SK-N-SH (cell line): Measurements from ENCODE around the gene DNMT3A. TPM values are rescaled to one million over a fixed set of nuclear protein-coding genes. Genes with fewer than 3 reads are reported as not detected.

ENCODE experiments used
- CTCF ChIA-PET: fragments of 300-600, 350-600 bp; formaldehyde crosslinking; extraction: SDS; loops from one replicate; lab custom pipeline; 2021; lab: Yijun Ruan, JAX
- POLR2A ChIA-PET: fragments of 350-600 bp; sonication (Branson Sonifier 250); formaldehyde crosslinking; extraction: SDS; loops from one replicate; lab custom pipeline; 2020; ENCODE audit warnings: antibody characterized with exemption, inconsistent platforms; lab: Yijun Ruan, JAX
- DNase-seq: peaks from one replicate; pipeline ENCODE4 v3.0.0; 2012
- H2AFZ ChIP-seq: fragments of 200-600 bp; sonication (generic); 2 replicates; pipeline ENCODE4 v1.8.1; 2016; ENCODE audit warnings: antibody characterized with exemption, mild to moderate bottlenecking, low read depth
- H3F3A ChIP-seq: fragments of 200-600 bp; sonication (generic); replicated peaks from 2 replicates; pipeline ENCODE3; 2016; ENCODE audit warnings: antibody characterized with exemption, mild to moderate bottlenecking; ENCODE audit not compliant: insufficient read depth
- H3K27ac ChIP-seq, 2 experiments: fragments of 200-500 bp in 1 of 2; fragments of 200-600 bp in 1 of 2; sonication (Bioruptor generic) in 1 of 2; sonication (generic), shearing (Covaris generic) in 1 of 2; 2 replicates each; pipeline versions ENCODE4 v1.5.1 to v1.6.1; 2014 to 2016; ENCODE audit warnings: low read depth in 2 of 2, inconsistent platforms in 1 of 2, low read length in 1 of 2, mild to moderate bottlenecking in 1 of 2, mixed read lengths in 1 of 2
- H3K27me3 ChIP-seq: fragments of 200-600 bp; sonication (generic), shearing (Covaris generic); 2 replicates; pipeline ENCODE4 v1.6.1; 2016; ENCODE audit warnings: mixed run types; ENCODE audit not compliant: insufficient read depth
- H3K36me3 ChIP-seq, 2 experiments: fragments of 200-500 bp in 1 of 2; fragments of 200-600 bp in 1 of 2; sonication (Bioruptor generic) in 1 of 2; sonication (generic) in 1 of 2; replicated peaks in 1 of 2; 2 replicates each; pipeline versions ENCODE3 to v1.5.1; 2014 to 2016; ENCODE audit warnings: low read length in 1 of 2, mild to moderate bottlenecking in 1 of 2; ENCODE audit not compliant: insufficient read depth in 2 of 2, control insufficient read depth in 1 of 2
- H3K4me1 ChIP-seq, 2 experiments: fragments of 200-500 bp in 1 of 2; fragments of 200-600 bp in 1 of 2; sonication (Bioruptor generic) in 1 of 2; sonication (generic), shearing (Covaris generic) in 1 of 2; 2 replicates each; pipeline versions ENCODE4 v1.5.1 to v1.6.1; 2014 to 2016; ENCODE audit warnings: low read depth in 1 of 2, low read length in 1 of 2, mixed run types in 1 of 2; ENCODE audit not compliant: insufficient read depth in 2 of 2, control insufficient read depth in 1 of 2
- H3K4me2 ChIP-seq: fragments of 200-600 bp; sonication (generic), shearing (Covaris generic); 2 replicates; pipeline ENCODE4 v1.6.1; 2017; ENCODE audit warnings: mixed run types
- H3K4me3 ChIP-seq, 2 experiments: fragments of 200-500 bp in 1 of 2; fragments of 200-600 bp in 1 of 2; sonication (Bioruptor generic) in 1 of 2; sonication (generic), shearing (Covaris generic) in 1 of 2; 2 replicates each; pipeline versions ENCODE4 v1.5.1 to v1.8.1; 2014 to 2016; ENCODE audit warnings: low read depth in 2 of 2, inconsistent platforms in 1 of 2, low read length in 1 of 2, mild to moderate bottlenecking in 1 of 2, mixed read lengths in 1 of 2, moderate library complexity in 1 of 2
- H3K79me2 ChIP-seq: fragments of 200-600 bp; sonication (generic); 2 replicates; pipeline ENCODE4 v1.8.1; 2017; ENCODE audit warnings: mild to moderate bottlenecking; ENCODE audit not compliant: insufficient read depth
- H3K9ac ChIP-seq: fragments of 200-600 bp; sonication (generic); 2 replicates; pipeline ENCODE4 v1.6.1; 2017; ENCODE audit warnings: mixed run types
- H3K9me2 ChIP-seq: fragments of 200-600 bp; sonication (generic); 2 replicates; pipeline ENCODE4 v1.6.1; 2017; ENCODE audit warnings: mixed run types
- H3K9me3 ChIP-seq: fragments of 200-600 bp; sonication (generic); 2 replicates; pipeline ENCODE4 v1.6.1; 2017; ENCODE audit warnings: mixed run types, mild to moderate bottlenecking, moderate library complexity
- H4K20me1 ChIP-seq: fragments of 200-600 bp; sonication (generic); 2 replicates; pipeline ENCODE4 v1.6.1; 2017; ENCODE audit warnings: mild to moderate bottlenecking, mixed run types; ENCODE audit not compliant: insufficient read depth
- CTCF ChIP-seq: fragments of 200-600 bp; sonication (generic); IDR thresholded peaks from 2 replicates; pipeline ENCODE4 v1.6.1; 2017; ENCODE audit warnings: antibody characterized with exemption, mild to moderate bottlenecking, moderate library complexity
- GABPA ChIP-seq: IDR thresholded peaks from 2 replicates; pipeline ENCODE4 v1.4.0; 2012; ENCODE audit warnings: low read depth, mild to moderate bottlenecking
- MEF2A ChIP-seq: IDR thresholded peaks from 2 replicates; pipeline ENCODE4 v1.4.0; 2012; ENCODE audit warnings: low read depth, borderline replicate concordance
- NFIC ChIP-seq: IDR thresholded peaks from 2 replicates; pipeline ENCODE4 v1.4.0; 2012; ENCODE audit warnings: borderline replicate concordance
- NRF1 ChIP-seq: IDR thresholded peaks from 2 replicates; pipeline ENCODE4 v1.6.1; 2012; ENCODE audit warnings: low read depth, mild to moderate bottlenecking, low read length
- POLR2AphosphoS5 ChIP-seq: IDR thresholded peaks from 2 replicates; pipeline ENCODE4 v1.6.1; 2012; ENCODE audit warnings: low read depth, low read length
- RCOR1 ChIP-seq: fragments of 150-350 bp; IDR thresholded peaks from 2 replicates; pipeline ENCODE4 v1.6.1; 2017; ENCODE audit warnings: antibody characterized with exemption, low read length
- RFX5 ChIP-seq: IDR thresholded peaks from 2 replicates; pipeline ENCODE4 v1.6.1; 2012; ENCODE audit warnings: mild to moderate bottlenecking, improper control_type of control experiment, low read length
- SIN3A ChIP-seq: IDR thresholded peaks from 2 replicates; pipeline ENCODE4 v1.6.1; 2012; ENCODE audit warnings: low read depth, mild to moderate bottlenecking, low read length, moderate library complexity, borderline replicate concordance
- SMC3 ChIP-seq: IDR thresholded peaks from 2 replicates; pipeline ENCODE4 v1.6.1; 2012; ENCODE audit warnings: low read depth, low read length, improper control_type of control experiment
- TAF1 ChIP-seq: IDR thresholded peaks from 2 replicates; pipeline ENCODE4 v1.6.1; 2012; ENCODE audit warnings: low read depth, mild to moderate bottlenecking, low read length, moderate library complexity, borderline replicate concordance
- TEAD4 ChIP-seq: IDR thresholded peaks from 2 replicates; pipeline ENCODE4 v1.4.0; 2012; ENCODE audit warnings: mild to moderate bottlenecking, borderline replicate concordance; ENCODE audit not compliant: insufficient read depth
- ZBTB33 ChIP-seq: IDR thresholded peaks from 2 replicates; pipeline ENCODE4 v1.4.0; 2012; ENCODE audit warnings: low read depth, borderline replicate concordance
- WGBS: methylation state at CpG from one replicate; pipeline ENCODE4 v1.1.6; 2017; ENCODE audit warnings: low lambda C conversion rate; 5-methylcytosine and 5-hydroxymethylcytosine counted together
- polyA plus RNA-seq, 3 experiments: library from polyadenylated mRNA; depleted of rRNA; stranded (reverse); fragments of >200 nt; gene quantifications; 2 replicates each; pipeline ENCODE4 v1.2.3, GENCODE V29; 2012

The DNMT3A gene
- polyA plus RNA-seq, 1 of the 3 experiments (the other 2 are of a cell fraction) = 5.6 TPM

GRCh38 chr2:25286025-25286400, 55.7 kb downstream of the DNMT3A start:
- no peaks in the 10 kb centered on the region for H3K9me2 ChIP-seq
- H4K20me1 ChIP-seq = no peaks in the 10 kb centered on the region
- no peak overlapping the region for H2AFZ ChIP-seq

DNA sequence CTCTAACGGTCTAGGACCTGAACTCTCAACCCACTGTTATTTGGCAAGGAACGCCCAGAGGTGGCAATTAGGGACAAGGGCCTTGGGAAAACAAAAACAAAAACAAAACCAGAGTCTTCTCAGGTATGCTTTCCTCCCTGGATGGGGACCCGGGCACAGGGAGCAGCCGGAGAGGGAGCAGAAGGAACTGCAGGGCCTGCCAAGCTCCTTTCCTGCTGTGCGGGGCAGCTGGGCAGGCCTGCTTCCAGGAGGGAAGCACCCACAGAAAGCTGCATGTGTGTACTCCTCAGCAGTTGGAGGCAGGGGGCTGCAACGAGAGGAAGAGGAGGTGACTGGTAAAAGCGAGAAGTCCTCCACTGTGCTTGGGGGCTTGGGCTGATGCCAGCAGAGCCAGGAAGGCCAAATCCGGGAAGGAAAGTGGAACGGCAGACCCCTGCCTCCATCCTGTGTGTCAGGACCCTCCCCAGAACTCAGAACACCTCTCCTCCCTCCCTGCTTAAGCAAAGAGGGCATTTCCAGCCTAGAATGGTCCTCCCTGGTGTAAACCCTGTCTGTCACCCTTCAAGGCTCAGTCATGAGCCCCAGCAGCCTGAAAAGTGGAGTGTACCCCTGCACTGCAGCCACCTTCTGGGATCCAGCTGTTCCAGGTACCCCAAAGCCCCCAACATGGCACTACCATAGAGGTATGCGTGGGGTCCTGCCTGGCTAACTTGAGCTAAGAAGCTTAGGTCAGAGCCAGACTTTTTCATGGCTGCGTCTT, 56.3 kb downstream of the DNMT3A start:
- H3K9ac ChIP-seq = no peak overlapping the region
- H3K4me2 ChIP-seq = no peak overlapping the region
- no peaks in the 10 kb centered on the region for H3K9me2 ChIP-seq
- no peak overlapping the region for H3K4me3 ChIP-seq
- peak overlapping the region in 1 of 2 experiments; percentile 50; a peak in 1 of 4 replicates for H3K27ac ChIP-seq
- TF ChIP-seq NRF1 = no peak
- no peak for TF ChIP-seq MEF2A
- TF ChIP-seq RFX5 = no peak
- TF ChIP-seq SIN3A = no peak
- TF ChIP-seq TAF1 = no peak
- no peak for TF ChIP-seq SMC3
- no peak for TF ChIP-seq GABPA
- TF ChIP-seq POLR2AphosphoS5 = no peak
- TF ChIP-seq ZBTB33 = no peak
- TF ChIP-seq TEAD4 = no peak
- H4K20me1 ChIP-seq = no peaks in the 10 kb centered on the region
- no peaks in the 10 kb centered on the region for H3K9me3 ChIP-seq
- no peaks in the 10 kb centered on the region for H3K27me3 ChIP-seq
- peaks cover 7 to 24% of the 10 kb centered on the region in 2 experiments for H3K36me3 ChIP-seq
- no peaks in the 10 kb centered on the region for H3F3A ChIP-seq
- no peak overlapping the region for H2AFZ ChIP-seq
- WGBS = 93% methylated on average over 11 of the region's 11 CpGs
- H3K4me1 ChIP-seq = peaks cover 9 to 43% of the 10 kb centered on the region in 2 experiments; a peak in 2 of 4 replicates
- ChIA-PET CTCF (interaction anchor here (1.2 to 2.9 kb wide), 5 partner anchors 8 to 415 kb away, joined by 3 to 10 read pairs (median 5); no protein-coding TSS in a partner anchor), POLR2A (interaction anchor here (1.0 to 2.6 kb wide), 2 partner anchors 9 to 34 kb away, joined by 3 to 7 read pairs; no protein-coding TSS in a partner anchor)
- no peaks in the 10 kb centered on the region for H3K79me2 ChIP-seq
- no peak for DNase-seq

More at GRCh38 chr2:25286025-25286400, 55.7 kb downstream of the DNMT3A start:
- H3K9ac ChIP-seq = no peak overlapping the region
- no peak for TF ChIP-seq MEF2A
- no peak for TF ChIP-seq CTCF
- TF ChIP-seq NFIC = no peak
- TF ChIP-seq TAF1 = no peak
- no peak for TF ChIP-seq NRF1
- no peak for TF ChIP-seq GABPA
- TF ChIP-seq RCOR1 = no peak
- WGBS = 85% methylated on average over 7 of the region's 10 CpGs
- DNase-seq = peak; percentile 79
- no peaks in the 10 kb centered on the region for H3F3A ChIP-seq
- no peaks in the 10 kb centered on the region for H3K79me2 ChIP-seq
- peaks cover 6 to 20% of the 10 kb centered on the region in 2 experiments for H3K36me3 ChIP-seq
- ChIA-PET CTCF (interaction anchor here (1.1 to 2.9 kb wide), 5 partner anchors 9 to 311 kb away, joined by 3 to 10 read pairs (median 5); no protein-coding TSS in a partner anchor), POLR2A (interaction anchor here (2.6 kb wide), 1 partner anchor 35 kb away, joined by 7 read pairs; no protein-coding TSS in a partner anchor)
- H3K27ac ChIP-seq = peak overlapping the region in 1 of 2 experiments; percentile 50; a peak in 1 of 4 replicates
- H3K4me2 ChIP-seq = no peak overlapping the region
- H3K27me3 ChIP-seq = no peaks in the 10 kb centered on the region
- peaks cover 13 to 43% of the 10 kb centered on the region in 2 experiments; a peak in 2 of 4 replicates for H3K4me1 ChIP-seq
- no peaks in the 10 kb centered on the region for H3K9me3 ChIP-seq
- H3K4me3 ChIP-seq = no peak overlapping the region
